HL-60 (cell line): ENCODE results near the gene NCDN.

Source experiments
- DNase-seq, 2 experiments: peaks; one replicate each; pipeline ENCODE4 v3.0.0-alpha.2; 2010 to 2020; ENCODE audit warnings: low read depth in 1 of 2, low spot score in 1 of 2
- H3K27ac ChIP-seq: fragments of 250-450 bp; sonication (Bioruptor Pico); replicated peaks from 2 replicates; pipeline ENCODE4 v1.5.1; 2020; ENCODE audit warnings: mild to moderate bottlenecking, moderate library complexity
- H3K27me3 ChIP-seq: fragments of 250-450 bp; sonication (Bioruptor Pico); 2 replicates; pipeline ENCODE4 v1.5.1; 2021; ENCODE audit warnings: mild to moderate bottlenecking, moderate library complexity; ENCODE audit not compliant: insufficient read depth, poor library complexity, severe bottlenecking
- H3K4me3 ChIP-seq: replicated peaks from 2 replicates; pipeline ENCODE4 v1.5.1; 2011; ENCODE audit warnings: mild to moderate bottlenecking, control low read depth, low read length; ENCODE audit not compliant: insufficient read depth
- CTCF ChIP-seq: IDR thresholded peaks from one replicate; pipeline ENCODE4 v1.5.1; 2011; ENCODE audit warnings: low read length, control low read depth, inconsistent platforms; ENCODE audit not compliant: insufficient read depth
- GABPA ChIP-seq: IDR thresholded peaks from 2 replicates; pipeline ENCODE4 v1.6.1; 2012; ENCODE audit warnings: low read depth
- POLR2AphosphoS5 ChIP-seq: IDR thresholded peaks from 2 replicates; pipeline ENCODE4 v1.6.1; 2012; ENCODE audit warnings: low read depth
- SPI1 ChIP-seq: IDR thresholded peaks from 2 replicates; pipeline ENCODE4 v1.6.1; 2012; ENCODE audit warnings: low read depth, mild to moderate bottlenecking, borderline replicate concordance
- TF ChIP-seq, protein P1 (sequence below): IDR thresholded peaks from 2 replicates; pipeline ENCODE4 v1.6.1; 2012; ENCODE audit warnings: low read depth; ENCODE audit not compliant: insufficient replicate concordance

Gene NCDN

GRCh38 chr1:35588197-35588910, 30.8 kb downstream of the NCDN start:
- Histone ChIP-seq H3K27ac (no peak overlapping the region), H3K4me3 (no peak overlapping the region), H3K27me3 (no peaks in the 10 kb centered on the region)
- TF ChIP-seq GABPA: no peak
- no peak for TF ChIP-seq CTCF
- TF ChIP-seq SPI1: no peak
- no peak for TF ChIP-seq POLR2AphosphoS5
- TF ChIP-seq, protein P1, sequence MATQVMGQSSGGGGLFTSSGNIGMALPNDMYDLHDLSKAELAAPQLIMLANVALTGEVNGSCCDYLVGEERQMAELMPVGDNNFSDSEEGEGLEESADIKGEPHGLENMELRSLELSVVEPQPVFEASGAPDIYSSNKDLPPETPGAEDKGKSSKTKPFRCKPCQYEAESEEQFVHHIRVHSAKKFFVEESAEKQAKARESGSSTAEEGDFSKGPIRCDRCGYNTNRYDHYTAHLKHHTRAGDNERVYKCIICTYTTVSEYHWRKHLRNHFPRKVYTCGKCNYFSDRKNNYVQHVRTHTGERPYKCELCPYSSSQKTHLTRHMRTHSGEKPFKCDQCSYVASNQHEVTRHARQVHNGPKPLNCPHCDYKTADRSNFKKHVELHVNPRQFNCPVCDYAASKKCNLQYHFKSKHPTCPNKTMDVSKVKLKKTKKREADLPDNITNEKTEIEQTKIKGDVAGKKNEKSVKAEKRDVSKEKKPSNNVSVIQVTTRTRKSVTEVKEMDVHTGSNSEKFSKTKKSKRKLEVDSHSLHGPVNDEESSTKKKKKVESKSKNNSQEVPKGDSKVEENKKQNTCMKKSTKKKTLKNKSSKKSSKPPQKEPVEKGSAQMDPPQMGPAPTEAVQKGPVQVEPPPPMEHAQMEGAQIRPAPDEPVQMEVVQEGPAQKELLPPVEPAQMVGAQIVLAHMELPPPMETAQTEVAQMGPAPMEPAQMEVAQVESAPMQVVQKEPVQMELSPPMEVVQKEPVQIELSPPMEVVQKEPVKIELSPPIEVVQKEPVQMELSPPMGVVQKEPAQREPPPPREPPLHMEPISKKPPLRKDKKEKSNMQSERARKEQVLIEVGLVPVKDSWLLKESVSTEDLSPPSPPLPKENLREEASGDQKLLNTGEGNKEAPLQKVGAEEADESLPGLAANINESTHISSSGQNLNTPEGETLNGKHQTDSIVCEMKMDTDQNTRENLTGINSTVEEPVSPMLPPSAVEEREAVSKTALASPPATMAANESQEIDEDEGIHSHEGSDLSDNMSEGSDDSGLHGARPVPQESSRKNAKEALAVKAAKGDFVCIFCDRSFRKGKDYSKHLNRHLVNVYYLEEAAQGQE: no peak
- DNase-seq: no peak

DNA sequence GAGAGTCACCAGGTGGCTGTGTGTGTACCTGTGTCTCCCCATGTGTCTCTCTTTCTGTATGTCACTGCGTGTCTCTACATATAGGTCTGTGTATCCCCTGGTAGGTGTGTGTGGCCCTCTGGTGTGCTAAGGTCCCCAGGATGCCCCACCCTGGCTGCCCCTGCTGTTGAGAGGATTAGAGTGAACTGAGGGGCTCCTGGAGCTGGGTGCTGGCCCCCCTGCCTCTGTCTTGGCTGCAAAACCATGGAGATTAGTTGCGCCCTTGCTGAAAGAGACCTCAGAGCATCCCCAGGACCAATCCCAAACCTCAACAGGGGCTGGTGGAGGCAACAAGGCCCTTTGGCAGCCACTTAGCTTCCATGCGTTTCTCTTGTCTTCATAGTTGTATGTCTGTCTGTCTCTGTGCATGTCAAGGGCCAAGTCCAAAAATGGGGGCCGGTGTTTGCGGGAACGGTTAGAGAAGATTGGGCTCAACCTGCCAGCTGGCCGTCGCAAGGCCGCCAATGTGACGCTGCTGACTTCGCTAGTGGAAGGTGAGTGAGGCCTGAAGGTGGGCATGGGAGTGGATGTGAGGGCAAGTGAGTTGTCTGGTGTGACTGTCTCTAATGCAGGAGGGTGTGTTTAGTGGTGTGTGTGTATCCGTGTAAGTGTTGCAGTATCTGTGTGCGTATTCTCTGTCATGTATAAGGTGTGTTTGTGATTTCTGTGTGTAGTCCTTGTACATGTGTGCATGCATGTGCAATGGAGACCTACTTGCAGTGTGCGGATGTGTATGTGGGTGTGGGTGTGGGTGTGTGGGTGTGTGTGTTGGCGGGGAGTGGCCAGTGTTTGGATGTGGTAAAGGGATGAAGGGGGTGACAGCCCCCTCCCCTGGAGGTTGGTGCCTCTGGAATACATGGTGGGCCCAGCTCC, 32.2 kb downstream of the NCDN start:
- TF ChIP-seq POLR2AphosphoS5: no peak
- no peak for TF ChIP-seq GABPA
- TF ChIP-seq, protein P1: no peak
- no peak for TF ChIP-seq SPI1
- TF ChIP-seq CTCF: no peak
- DNase-seq: no peak
- Histone ChIP-seq H3K4me3 (no peak overlapping the region), H3K27me3 (no peaks in the 10 kb centered on the region), H3K27ac (no peak overlapping the region)

DNA sequence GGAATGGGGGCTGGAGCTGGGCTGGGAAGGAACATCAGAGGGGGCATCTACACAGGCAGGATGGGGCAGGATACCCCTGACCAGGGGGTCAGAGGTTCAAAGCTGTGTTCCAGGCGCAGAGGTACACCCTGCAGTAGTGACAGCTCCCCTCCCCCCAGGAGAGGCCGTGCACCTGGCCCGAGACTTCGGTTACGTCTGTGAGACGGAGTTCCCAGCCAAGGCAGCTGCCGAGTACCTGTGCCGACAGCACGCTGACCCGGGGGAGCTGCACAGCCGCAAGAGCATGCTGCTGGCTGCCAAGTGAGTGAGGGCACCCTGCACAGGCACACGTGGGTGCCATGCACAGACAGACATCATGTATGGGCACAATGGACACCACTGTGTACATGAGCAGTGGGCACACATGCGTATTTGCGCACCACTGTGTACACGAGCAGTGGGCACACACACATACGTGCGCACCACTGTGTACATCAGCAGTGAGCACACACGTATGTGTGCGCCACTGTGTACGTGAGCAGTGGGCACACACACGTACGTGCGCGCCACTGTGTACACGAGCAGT, 33.0 kb downstream of the NCDN start:
- TF ChIP-seq POLR2AphosphoS5 (no peak), CTCF (no peak), GABPA (no peak), SPI1 (no peak)
- TF ChIP-seq, protein P1: no peak
- no peak for DNase-seq
- Histone ChIP-seq H3K27ac (no peak overlapping the region), H3K4me3 (no peak overlapping the region), H3K27me3 (no peaks in the 10 kb centered on the region)
